CD4-positive, alpha-beta T cell (primary cell): ENCODE results near the gene RPS18. TPM values are rescaled to one million over a fixed set of nuclear protein-coding genes. Genes with fewer than 3 reads are reported as not detected.
A peak's percentile ranks its signal among the peaks of the same experiment; 100 is the strongest.

Source experiments
- ATAC-seq: fragments of 200-7000 bp; cut with Tn5 transposase; one replicate; pipeline ENCODE4 v1.10.0; 2022; ENCODE audit warnings: mild to moderate bottlenecking; ENCODE audit not compliant: poor library complexity
- CTCF ChIA-PET: fragments of 350-600 bp; sonication (Branson Sonifier 250); formaldehyde crosslinking; loops from one replicate; lab custom pipeline; 2021; ENCODE audit warnings: antibody characterized with exemption, inconsistent platforms; lab: Charles Lee
- POLR2A ChIA-PET: fragments of 350-600 bp; sonication (Branson Sonifier 250); formaldehyde crosslinking; loops from one replicate; lab custom pipeline; 2021; ENCODE audit warnings: antibody characterized with exemption, inconsistent platforms; lab: Charles Lee
- DNase-seq, 14 experiments: peaks; one replicate each; pipeline ENCODE4 v3.0.0-alpha.2; 2013 to 2020; ENCODE audit warnings: mixed read lengths in 2 of 14
- H3K27ac ChIP-seq, 2 donors: one replicate each; pipeline versions ENCODE4 v1.5.1 to v1.7.0; 2013; ENCODE audit warnings: low read length in 2 of 2, low read depth in 1 of 2, mild to moderate bottlenecking in 1 of 2
- H3K27me3 ChIP-seq, 2 experiments: 1 replicate in 1 of 2; 2 replicates in 1 of 2; pipeline versions ENCODE4 v1.6.1 to v1.7.0; 2013; ENCODE audit warnings: low read length in 2 of 2, control low read depth in 1 of 2, mild to moderate bottlenecking in 1 of 2, moderate library complexity in 1 of 2; ENCODE audit not compliant: insufficient read depth in 2 of 2, control insufficient read depth in 1 of 2
- H3K36me3 ChIP-seq: one replicate; pipeline ENCODE4 v1.6.1; 2013; ENCODE audit warnings: low read length, control low read depth; ENCODE audit not compliant: insufficient read depth
- H3K4me1 ChIP-seq: one replicate; pipeline ENCODE4 v1.6.1; 2013; ENCODE audit warnings: low read length, control low read depth; ENCODE audit not compliant: insufficient read depth
- H3K4me3 ChIP-seq: one replicate; pipeline ENCODE4 v1.5.1; 2013; ENCODE audit warnings: mild to moderate bottlenecking, low read length, moderate library complexity
- H3K9me3 ChIP-seq, 2 experiments: 1 replicate in 1 of 2; 2 replicates in 1 of 2; pipeline versions ENCODE4 v1.6.1 to v1.7.0; 2013; ENCODE audit warnings: low read length in 2 of 2, mild to moderate bottlenecking in 2 of 2, control low read depth in 1 of 2, moderate library complexity in 1 of 2; ENCODE audit not compliant: control insufficient read depth in 1 of 2, insufficient read depth in 1 of 2
- H3K27ac Mint-ChIP-seq: one replicate; pipeline ENCODE4 v1.8.0; 2020; ENCODE audit warnings: mixed read lengths
- H3K27me3 Mint-ChIP-seq: one replicate; pipeline ENCODE4 v1.8.0; 2021; ENCODE audit warnings: mixed read lengths
- H3K36me3 Mint-ChIP-seq: one replicate; pipeline ENCODE4 v1.8.0; 2021; ENCODE audit warnings: low read depth, mixed read lengths
- H3K4me1 Mint-ChIP-seq: one replicate; pipeline ENCODE4 v1.8.0; 2021; ENCODE audit warnings: low read depth, mixed read lengths
- H3K4me3 Mint-ChIP-seq: one replicate; pipeline ENCODE4 v1.8.0; 2020; ENCODE audit warnings: mild to moderate bottlenecking, mixed read lengths
- H3K9me3 Mint-ChIP-seq: one replicate; pipeline ENCODE4 v1.8.0; 2020; ENCODE audit warnings: mixed read lengths
- intact Hi-C, 2 experiments: fragments of 100-400 bp; cut with DNase I in 1 of 2; cut with micrococcal nuclease in 1 of 2; formaldehyde crosslinking; loops; one replicate each; pipeline versions ENCODE4 v1.15.1 to v1.9.0; 2023 to 2025; cut with DNase I, micrococcal nuclease
- total RNA-seq, 174 experiments: library from RNA in 2 of 174; stranded (reverse) in 2 of 174; gene quantifications; one replicate each; pipeline ENCODE4 v1.2.3 and lab custom pipeline; 2021 to 2026
- TF ChIP-seq, protein P1 (sequence below): fragments of 200-600 bp; IDR thresholded peaks from one replicate; pipeline ENCODE4 v1.8.0; 2022; ENCODE audit warnings: antibody characterized with exemption, mild to moderate bottlenecking

The RPS18 gene
- total RNA-seq, 2 experiments from 2014 or later, result 5,159 to 5,309 TPM

DNA sequence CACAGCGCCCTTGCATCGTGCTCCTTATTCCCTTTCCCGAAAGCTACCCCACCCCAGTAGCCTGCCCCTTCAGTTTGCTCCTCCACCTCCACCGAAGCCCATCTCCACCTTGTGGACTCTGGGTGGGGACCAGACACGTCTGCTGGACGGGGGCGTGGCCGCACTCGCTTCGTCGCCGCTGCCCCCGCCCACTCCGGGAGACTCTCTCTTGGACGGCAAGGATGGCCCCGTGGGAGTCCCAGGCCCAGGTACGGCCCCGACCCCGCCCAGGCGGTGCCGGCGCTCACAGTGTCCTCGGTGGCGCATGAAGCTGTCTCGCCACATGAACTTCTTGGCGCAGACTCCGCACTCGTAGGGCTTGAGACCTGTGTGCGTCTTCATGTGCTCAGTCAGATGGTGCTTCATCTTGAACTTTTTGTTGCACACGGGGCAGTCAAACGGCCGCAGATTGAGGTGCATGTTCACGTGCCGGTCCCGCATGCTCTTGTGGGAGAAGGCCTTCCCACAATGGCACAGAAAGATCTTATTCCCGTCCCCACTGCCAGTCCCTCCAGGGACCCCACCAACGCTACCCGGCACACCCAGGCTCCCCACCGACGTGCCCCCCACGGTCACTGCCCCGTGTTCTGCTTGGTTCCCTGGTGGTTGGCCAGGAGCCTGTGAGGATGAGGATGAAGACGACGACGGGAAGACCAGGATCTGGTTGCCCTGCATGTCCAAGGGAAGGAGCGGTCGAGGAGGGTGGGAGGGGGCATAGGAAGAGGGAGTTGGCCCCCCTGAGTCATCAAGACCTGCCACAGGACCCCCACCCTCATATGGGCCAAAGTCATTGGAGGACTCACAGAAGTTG, 43.3 kb downstream of the RPS18 start:
- Histone ChIP-seq H3K27ac (peak overlapping the region; percentile 98 to 99), H3K36me3 (peaks cover 44% of the 10 kb centered on the region), H3K4me1 (peaks cover 80% of the 10 kb centered on the region), H3K4me3 (peak overlapping the region; percentile 79), H3K27me3 (no peaks in the 10 kb centered on the region), H3K9me3 (no peaks in the 10 kb centered on the region)
- CTCF ChIA-PET, result no interaction called here
- Mint-ChIP-seq H3K9me3 (no peaks in the 10 kb centered on the region), H3K27me3 (no peaks in the 10 kb centered on the region), H3K27ac (peak overlapping the region; percentile 94), H3K36me3 (peaks cover 75% of the 10 kb centered on the region), H3K4me1 (peaks cover 83% of the 10 kb centered on the region), H3K4me3 (peak overlapping the region; percentile 97)
- POLR2A ChIA-PET, result interaction anchor here (2.2 kb wide), 1 partner anchor 29 kb away, joined by 11 read pairs; no protein-coding TSS in a partner anchor
- intact Hi-C loops, result loop anchor here (1.0 to 5.0 kb wide), 5 partner anchors 30 to 102 kb away; partner anchors contain the start of genes B3GALT4 (in 1 of the 2), CUTA (in 1 of the 2), RPS18 (in 1 of the 2) and VPS52 (in 1 of the 2)
- TF ChIP-seq, protein P1, sequence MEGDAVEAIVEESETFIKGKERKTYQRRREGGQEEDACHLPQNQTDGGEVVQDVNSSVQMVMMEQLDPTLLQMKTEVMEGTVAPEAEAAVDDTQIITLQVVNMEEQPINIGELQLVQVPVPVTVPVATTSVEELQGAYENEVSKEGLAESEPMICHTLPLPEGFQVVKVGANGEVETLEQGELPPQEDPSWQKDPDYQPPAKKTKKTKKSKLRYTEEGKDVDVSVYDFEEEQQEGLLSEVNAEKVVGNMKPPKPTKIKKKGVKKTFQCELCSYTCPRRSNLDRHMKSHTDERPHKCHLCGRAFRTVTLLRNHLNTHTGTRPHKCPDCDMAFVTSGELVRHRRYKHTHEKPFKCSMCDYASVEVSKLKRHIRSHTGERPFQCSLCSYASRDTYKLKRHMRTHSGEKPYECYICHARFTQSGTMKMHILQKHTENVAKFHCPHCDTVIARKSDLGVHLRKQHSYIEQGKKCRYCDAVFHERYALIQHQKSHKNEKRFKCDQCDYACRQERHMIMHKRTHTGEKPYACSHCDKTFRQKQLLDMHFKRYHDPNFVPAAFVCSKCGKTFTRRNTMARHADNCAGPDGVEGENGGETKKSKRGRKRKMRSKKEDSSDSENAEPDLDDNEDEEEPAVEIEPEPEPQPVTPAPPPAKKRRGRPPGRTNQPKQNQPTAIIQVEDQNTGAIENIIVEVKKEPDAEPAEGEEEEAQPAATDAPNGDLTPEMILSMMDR, result no peak
- ATAC-seq, result no peak
- peak in 3 of 14 experiments; percentile 13 to 64 (median 21) for DNase-seq

DNA sequence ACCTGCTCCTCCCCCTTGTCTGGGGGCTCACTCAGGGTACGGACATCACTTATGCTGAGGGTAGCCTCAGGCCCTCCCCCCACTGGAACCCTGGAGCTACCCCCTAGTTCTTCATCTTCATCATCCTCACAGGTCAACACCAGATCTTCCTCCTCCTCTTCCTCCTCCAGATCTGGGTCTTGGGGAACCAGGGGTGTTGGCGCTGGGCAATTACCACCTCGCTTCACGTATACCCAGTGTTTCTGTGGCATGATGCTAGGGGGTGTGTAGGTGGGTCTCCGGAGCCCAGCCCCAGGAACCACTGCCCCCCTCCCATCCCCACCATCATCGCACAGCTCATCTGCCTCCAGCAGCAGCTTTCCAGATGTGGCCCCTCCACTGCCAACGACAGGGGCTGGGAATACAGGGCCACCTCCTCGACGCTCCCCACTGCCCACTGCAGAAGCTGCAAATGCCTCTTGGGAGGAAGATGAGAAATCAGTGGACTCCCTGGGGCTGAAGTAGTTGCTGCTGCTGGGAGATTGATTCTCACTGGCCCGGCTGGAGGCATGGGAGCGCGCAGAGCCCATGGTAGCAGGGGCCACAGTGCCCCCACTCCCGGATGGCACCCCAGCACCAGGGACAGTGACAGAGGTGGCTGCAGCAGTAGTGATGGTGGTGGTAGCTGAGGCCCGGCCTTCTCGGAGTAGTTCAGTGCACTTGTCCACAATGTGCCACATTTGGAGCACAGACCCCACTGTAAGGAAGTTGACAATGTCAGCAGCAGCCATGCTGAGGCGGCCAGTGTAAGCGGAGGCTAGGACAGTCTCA, 44.1 kb downstream of the RPS18 start:
- Mint-ChIP-seq H3K36me3 (peaks cover 79% of the 10 kb centered on the region), H3K4me3 (peak overlapping the region; percentile 85), H3K27me3 (no peaks in the 10 kb centered on the region), H3K4me1 (peaks cover 92% of the 10 kb centered on the region), H3K9me3 (no peaks in the 10 kb centered on the region), H3K27ac (peak overlapping the region; percentile 94)
- Histone ChIP-seq H3K36me3 (peaks cover 44% of the 10 kb centered on the region), H3K27me3 (no peaks in the 10 kb centered on the region), H3K27ac (peak overlapping the region in 1 of 2 donors; percentile 98), H3K4me1 (peaks cover 80% of the 10 kb centered on the region), H3K4me3 (no peak overlapping the region), H3K9me3 (no peaks in the 10 kb centered on the region)
- ChIA-PET POLR2A (interaction anchor here (2.2 to 3.4 kb wide), 4 partner anchors 17 to 44 kb away, joined by 11 to 38 read pairs (median 32); partner anchors contain the start of genes PFDN6, RGL2, RPS18 and VPS52), CTCF (no interaction called here)
- ATAC-seq (no peak), DNase-seq (peak in 1 of 14 experiments; percentile 52)
- TF ChIP-seq, protein P1, result no peak
- intact Hi-C loops, result no loop called here
